ENCODE data around the gene HGD. TPM values are rescaled to one million over a fixed set of nuclear protein-coding genes. Genes with fewer than 3 reads are reported as not detected.

HGD gene
- total and polyA plus RNA-seq, 12 donors, result 0.32 to 2.2 (median 0.72) TPM; not detected in 1

GRCh38 chr3:120637851-120638559, 44.0 kb downstream of the HGD start:
- WGBS, 4 donors, result 79 to 90% (median 87%) methylated on average over 6 of the region's 6 CpGs
- Histone ChIP-seq H3K9me3 (replicated peaks in 1 of 3) (no peaks in the 10 kb centered on the region), H3K4me1 (replicated peaks in 1 of 2) (no peaks in the 10 kb centered on the region), H3K4me3 (no peak overlapping the region), H3K27me3 (no peaks in the 10 kb centered on the region), H3K27ac (no peak overlapping the region), H3K36me3 (replicated peaks in 1 of 2) (no peaks in the 10 kb centered on the region)
- peak in 1 of 7 donors; percentile 19 for DNase-seq
- intact Hi-C loops (cut with DNase I), result no loop called here
- TF ChIP-seq POLR2A (IDR thresholded peaks at IDR 0.05), result no peak
- TF ChIP-seq CTCF (IDR thresholded peaks at IDR 0.05), result no peak

- no peak overlapping the region for H3K4me3 ChIP-seq
- H3K4me1 ChIP-seq (replicated peaks in 1 of 2), result no peaks in the 10 kb centered on the region
- intact Hi-C loops (cut with DNase I), result no loop called here
- H3K9me3 ChIP-seq (replicated peaks in 1 of 3), result no peaks in the 10 kb centered on the region
- no peak for DNase-seq
- WGBS, 4 donors, result 47 to 59% (median 55%) methylated on average over 2 of the region's 2 CpGs
- H3K27ac ChIP-seq, result no peak overlapping the region
- TF ChIP-seq POLR2A (IDR thresholded peaks at IDR 0.05), result no peak
- no peak for TF ChIP-seq CTCF (IDR thresholded peaks at IDR 0.05)
- no peaks in the 10 kb centered on the region for H3K36me3 ChIP-seq (replicated peaks in 1 of 2)
- H3K27me3 ChIP-seq, result no peaks in the 10 kb centered on the region
Measured at GRCh38 chr3:120636795-120637401, 45.1 kb downstream of the HGD start.

GRCh38 chr3:120634539-120634938, 47.5 kb downstream of the HGD start:
- Histone ChIP-seq H3K27ac (no peak overlapping the region), H3K27me3 (no peaks in the 10 kb centered on the region), H3K9me3 (replicated peaks in 1 of 3) (no peaks in the 10 kb centered on the region), H3K4me1 (replicated peaks in 1 of 2) (no peaks in the 10 kb centered on the region), H3K36me3 (replicated peaks in 1 of 2) (no peaks in the 10 kb centered on the region), H3K4me3 (no peak overlapping the region)
- intact Hi-C loops (cut with DNase I), result no loop called here
- no peak for DNase-seq
- TF ChIP-seq POLR2A (IDR thresholded peaks at IDR 0.05) (no peak), CTCF (IDR thresholded peaks at IDR 0.05) (no peak)
- WGBS, 4 donors, result 0 to 31% (median 22%) methylated on average over 1 of the region's 1 CpG

- H3K4me1 ChIP-seq (replicated peaks in 1 of 2), result no peaks in the 10 kb centered on the region
Measured at GRCh38 chr3:120625159-120625586, 56.9 kb downstream of the HGD start.

More at GRCh38 chr3:120625159-120625586, 56.9 kb downstream of the HGD start:
- Histone ChIP-seq H3K9me3 (replicated peaks in 1 of 3) (peaks cover 0 to 6% (median 0%) of the 10 kb centered on the region in 3 donors), H3K27ac (no peak overlapping the region), H3K4me3 (no peak overlapping the region), H3K27me3 (no peaks in the 10 kb centered on the region), H3K36me3 (replicated peaks in 1 of 2) (no peaks in the 10 kb centered on the region)
- intact Hi-C loops (cut with DNase I), result no loop called here
- no peak for TF ChIP-seq POLR2A (IDR thresholded peaks at IDR 0.05)
- no peak for TF ChIP-seq CTCF (IDR thresholded peaks at IDR 0.05)
- peak in 2 of 7 donors; percentile 21 to 27 for DNase-seq
